ENCODE results near the gene UGT1A8. TPM values are rescaled to one million over a fixed set of nuclear protein-coding genes. Genes with fewer than 3 reads are reported as not detected.
"Not testable (repeated sequence)": the region's sequence is repeated elsewhere in the genome, so short reads cannot be mapped to it uniquely, and the experiment has no call there.

The UGT1A8 gene
- total and polyA plus RNA-seq, 7 donors: 1.8 to 8.8 (median 7.4) TPM; not detected in 4

DNA sequence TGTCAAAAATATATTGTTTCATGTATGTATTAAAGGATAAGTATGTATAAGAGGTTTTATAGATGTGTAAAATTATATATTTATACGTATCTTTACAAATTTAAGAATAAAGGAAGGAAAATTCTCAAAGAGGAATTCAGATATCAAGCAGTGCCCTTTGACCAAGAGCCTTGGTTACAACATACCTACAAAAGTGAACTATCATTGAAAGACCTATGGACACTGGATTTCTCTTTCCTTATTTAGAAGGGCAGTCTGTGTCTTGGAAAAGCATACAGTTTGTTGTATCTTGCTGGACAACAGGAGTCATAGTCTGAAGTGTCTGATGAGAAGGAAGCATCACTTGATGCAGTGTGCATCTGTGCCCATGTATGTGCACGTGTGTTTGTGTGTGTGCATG, 29.0 kb upstream of the UGT1A8 start:
- H3K36me3 ChIP-seq: no peaks in the 10 kb centered on the region
- H3K27ac ChIP-seq: no peak overlapping the region
- H3K4me3 ChIP-seq: no peak overlapping the region
- peaks cover 0 to 8% (median 0%) of the 10 kb centered on the region in 3 donors for H3K27me3 ChIP-seq
- intact Hi-C loops (cut with DNase I): no loop called here
- TF ChIP-seq EP300 (IDR thresholded peaks at IDR 0.05): no peak
- TF ChIP-seq, protein P1, sequence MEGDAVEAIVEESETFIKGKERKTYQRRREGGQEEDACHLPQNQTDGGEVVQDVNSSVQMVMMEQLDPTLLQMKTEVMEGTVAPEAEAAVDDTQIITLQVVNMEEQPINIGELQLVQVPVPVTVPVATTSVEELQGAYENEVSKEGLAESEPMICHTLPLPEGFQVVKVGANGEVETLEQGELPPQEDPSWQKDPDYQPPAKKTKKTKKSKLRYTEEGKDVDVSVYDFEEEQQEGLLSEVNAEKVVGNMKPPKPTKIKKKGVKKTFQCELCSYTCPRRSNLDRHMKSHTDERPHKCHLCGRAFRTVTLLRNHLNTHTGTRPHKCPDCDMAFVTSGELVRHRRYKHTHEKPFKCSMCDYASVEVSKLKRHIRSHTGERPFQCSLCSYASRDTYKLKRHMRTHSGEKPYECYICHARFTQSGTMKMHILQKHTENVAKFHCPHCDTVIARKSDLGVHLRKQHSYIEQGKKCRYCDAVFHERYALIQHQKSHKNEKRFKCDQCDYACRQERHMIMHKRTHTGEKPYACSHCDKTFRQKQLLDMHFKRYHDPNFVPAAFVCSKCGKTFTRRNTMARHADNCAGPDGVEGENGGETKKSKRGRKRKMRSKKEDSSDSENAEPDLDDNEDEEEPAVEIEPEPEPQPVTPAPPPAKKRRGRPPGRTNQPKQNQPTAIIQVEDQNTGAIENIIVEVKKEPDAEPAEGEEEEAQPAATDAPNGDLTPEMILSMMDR (IDR thresholded peaks at IDR 0.05): no peak
- TF ChIP-seq POLR2AphosphoS5 (IDR thresholded peaks at IDR 0.05): no peak
- TF ChIP-seq POLR2A (IDR thresholded peaks at IDR 0.05): no peak
- no peaks in the 10 kb centered on the region for H3K9me3 ChIP-seq
- no peaks in the 10 kb centered on the region for H3K4me1 ChIP-seq
- no peak for DNase-seq
- WGBS, 2 donors: 92 to 94% methylated on average over 2 of the region's 2 CpGs

DNA sequence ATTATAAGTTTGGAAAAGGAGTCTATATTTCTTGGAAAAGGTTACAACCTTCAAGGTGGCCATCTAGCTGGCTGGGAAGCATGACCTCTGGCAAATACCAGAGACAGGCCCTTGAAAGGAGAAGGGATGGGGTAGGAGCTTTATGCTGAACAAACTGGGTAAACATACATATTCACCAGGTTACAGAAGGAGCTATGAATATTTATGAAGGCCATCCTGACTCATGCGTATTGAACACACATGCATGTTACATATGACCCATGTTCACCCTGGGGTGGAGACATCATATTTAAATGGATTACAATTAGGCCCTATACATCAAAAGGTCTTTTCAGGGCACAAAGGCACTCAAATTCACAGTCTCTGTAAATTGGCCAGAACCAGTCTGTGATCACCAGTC, 24.7 kb upstream of the UGT1A8 start:
- H3K27ac ChIP-seq; intact Hi-C loops (cut with DNase I): not testable (repeated sequence)

DNA sequence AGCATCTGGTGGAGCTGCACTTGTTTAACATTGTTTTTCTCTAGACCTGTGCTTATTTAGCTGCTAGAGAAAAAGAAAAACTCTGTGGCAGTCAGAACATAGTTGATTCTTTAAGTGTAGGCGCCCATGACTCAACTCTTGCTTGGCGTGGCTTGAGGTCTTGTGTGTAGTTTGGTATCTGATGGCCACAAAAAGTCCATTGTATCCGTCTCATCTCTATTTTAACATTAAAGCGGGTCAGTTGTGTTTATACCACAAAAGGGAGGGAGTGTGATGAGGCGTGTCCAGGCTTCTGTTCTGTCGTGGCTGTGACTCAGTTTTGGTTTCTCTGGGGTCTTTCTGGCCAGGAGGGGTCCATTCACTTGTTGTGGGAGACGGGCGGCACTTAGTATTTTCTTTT, 24.2 kb upstream of the UGT1A8 start:
- no peak overlapping the region for H3K27ac ChIP-seq
- DNase-seq: no peak
- H3K9me3 ChIP-seq: no peaks in the 10 kb centered on the region
- no peaks in the 10 kb centered on the region for H3K4me1 ChIP-seq
- H3K36me3 ChIP-seq: no peaks in the 10 kb centered on the region
- intact Hi-C loops (cut with DNase I): no loop called here
- WGBS, 2 donors: 79 to 83% methylated on average over 8 of the region's 8 CpGs
- no peak overlapping the region for H3K4me3 ChIP-seq
- H3K27me3 ChIP-seq: no peaks in the 10 kb centered on the region
- no peak for TF ChIP-seq EP300 (IDR thresholded peaks at IDR 0.05)

More for the DNA sequence above, 24.7 kb upstream of the UGT1A8 start:
- not testable (repeated sequence) for H3K27me3 ChIP-seq, H3K4me1 ChIP-seq, H3K4me3 ChIP-seq, H3K36me3 ChIP-seq, DNase-seq, H3K9me3 ChIP-seq
- 91 to 100% methylated on average over 1 of the region's 1 CpG for WGBS, 2 donors

DNA sequence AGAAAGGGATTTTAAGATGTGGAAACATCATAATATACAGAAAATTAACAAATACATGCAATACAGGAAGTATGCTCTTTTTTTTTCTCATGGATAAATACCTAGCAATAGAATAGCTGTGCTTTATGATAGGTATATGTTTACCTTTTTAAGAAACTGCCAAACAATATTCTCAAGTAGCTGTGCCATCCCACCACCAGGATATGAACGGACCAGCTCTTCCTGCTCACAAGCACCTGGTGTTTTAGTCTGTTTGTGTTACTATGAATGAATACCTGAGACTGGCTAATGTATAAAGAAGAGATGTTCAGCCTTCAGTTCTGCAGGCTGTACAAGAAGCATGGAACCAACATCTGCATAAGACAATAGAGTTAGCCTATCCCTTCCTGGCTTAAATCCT, 19.9 kb upstream of the UGT1A8 start:
- Histone ChIP-seq H3K27ac (no peak overlapping the region), H3K27me3 (no peaks in the 10 kb centered on the region), H3K36me3 (no peaks in the 10 kb centered on the region), H3K4me3 (no peak overlapping the region), H3K4me1 (no peaks in the 10 kb centered on the region), H3K9me3 (no peaks in the 10 kb centered on the region)
- intact Hi-C loops (cut with DNase I): no loop called here
- DNase-seq: no peak
- TF ChIP-seq POLR2AphosphoS5 (IDR thresholded peaks at IDR 0.05) (no peak), EP300 (IDR thresholded peaks at IDR 0.05) (no peak), POLR2A (IDR thresholded peaks at IDR 0.05) (no peak)
- TF ChIP-seq, protein P1 (IDR thresholded peaks at IDR 0.05): no peak
- WGBS, 2 donors: 11 to 39% methylated on average over 1 of the region's 1 CpG

DNA sequence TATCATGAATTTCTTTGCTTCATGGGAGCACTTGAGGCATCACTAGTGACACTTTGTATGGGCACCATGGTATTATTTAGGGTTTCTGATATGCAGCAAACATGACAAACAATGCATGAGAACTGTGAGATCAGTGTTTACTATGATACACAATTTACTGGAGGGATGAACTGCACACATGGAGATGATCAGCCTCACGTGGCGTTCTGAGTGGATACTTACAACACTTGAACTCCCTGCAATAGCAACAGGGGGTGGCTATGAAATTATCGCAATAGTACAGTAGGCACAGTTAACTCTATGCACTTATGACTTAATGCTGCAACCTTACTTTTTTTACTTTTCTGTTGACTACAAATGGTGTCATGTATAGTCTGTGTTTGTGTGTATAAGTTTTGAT, 18.5 kb upstream of the UGT1A8 start:
- 85 to 91% methylated on average over 3 of the region's 3 CpGs for WGBS, 2 donors
- no peak for DNase-seq
- Histone ChIP-seq H3K36me3 (no peaks in the 10 kb centered on the region), H3K4me1 (no peaks in the 10 kb centered on the region), H3K9me3 (no peaks in the 10 kb centered on the region), H3K27me3 (no peaks in the 10 kb centered on the region), H3K4me3 (no peak overlapping the region), H3K27ac (no peak overlapping the region)
- no peak for TF ChIP-seq POLR2AphosphoS5 (IDR thresholded peaks at IDR 0.05)
- intact Hi-C loops (cut with DNase I): no loop called here

- H3K4me1 ChIP-seq: no peaks in the 10 kb centered on the region
- H3K4me3 ChIP-seq: no peak overlapping the region
- TF ChIP-seq, protein P1 (IDR thresholded peaks at IDR 0.05): no peak
- TF ChIP-seq POLR2A (IDR thresholded peaks at IDR 0.05) (no peak), EP300 (IDR thresholded peaks at IDR 0.05) (no peak)
- no peaks in the 10 kb centered on the region for H3K9me3 ChIP-seq
- H3K36me3 ChIP-seq: no peaks in the 10 kb centered on the region
- DNase-seq: no peak
- H3K27me3 ChIP-seq: no peaks in the 10 kb centered on the region
- intact Hi-C loops (cut with DNase I): no loop called here
- WGBS, 2 donors: 81 to 88% methylated on average over 2 of the region's 2 CpGs
- H3K27ac ChIP-seq: no peak overlapping the region
These were observed 17.0 kb upstream of the UGT1A8 start for GRCh38 chr2:233600386-233600785.

All from sigmoid colon (tissue), 7 donors.